HG02623 (cell line): ENCODE measurements around the gene LGI1.
"Not testable (repeated sequence)": the region's sequence is repeated elsewhere in the genome, so short reads cannot be mapped to it uniquely, and the experiment has no call there.

ENCODE experiments used
- ATAC-seq: cut with Tn5 transposase; IDR thresholded peaks from one replicate; pipeline ENCODE4 v1.9.1; 2021; ENCODE audit warnings: moderate library complexity; ENCODE audit not compliant: unreplicated experiment

LGI1 gene

GRCh38 chr10:93799155-93799708, 41.5 kb downstream of the LGI1 start:
- no peak for ATAC-seq

GRCh38 chr10:93804200-93804599, 46.5 kb downstream of the LGI1 start:
- ATAC-seq: no peak

GRCh38 chr10:93806903-93807302, 49.2 kb downstream of the LGI1 start:
- ATAC-seq: no peak

- ATAC-seq: no peak
Measured at GRCh38 chr10:93807371-93807770, 49.6 kb downstream of the LGI1 start.

- ATAC-seq: no peak
Measured at GRCh38 chr10:93812659-93813338, 55.1 kb downstream of the LGI1 start.

GRCh38 chr10:93813507-93814465, 56.0 kb downstream of the LGI1 start:
- ATAC-seq: peak; percentile 48

- no peak for ATAC-seq
Measured at GRCh38 chr10:93815304-93816096, 57.8 kb downstream of the LGI1 start.

- ATAC-seq: peak; percentile 55
Measured at GRCh38 chr10:93816123-93816747, 58.5 kb downstream of the LGI1 start.

- no peak for ATAC-seq
Measured at GRCh38 chr10:93818086-93818485, 60.4 kb downstream of the LGI1 start.

GRCh38 chr10:93819520-93819919, 61.8 kb downstream of the LGI1 start:
- ATAC-seq: no peak

GRCh38 chr10:93820434-93820833, 62.7 kb downstream of the LGI1 start:
- ATAC-seq: no peak

GRCh38 chr10:93821051-93821772, 63.5 kb downstream of the LGI1 start:
- no peak for ATAC-seq

- ATAC-seq: no peak
Measured at GRCh38 chr10:93826355-93826754, 68.6 kb downstream of the LGI1 start.

- no peak for ATAC-seq
Measured at GRCh38 chr10:93827056-93827804, 69.5 kb downstream of the LGI1 start.

- ATAC-seq: not testable (repeated sequence)
Measured at GRCh38 chr10:93831065-93831464, 73.3 kb downstream of the LGI1 start.

- no peak for ATAC-seq
Measured at GRCh38 chr10:93835770-93836169, 78.0 kb downstream of the LGI1 start.

- ATAC-seq: no peak
Measured at GRCh38 chr10:93837822-93838221, 80.1 kb downstream of the LGI1 start.

GRCh38 chr10:93838278-93838677, 80.5 kb downstream of the LGI1 start:
- no peak for ATAC-seq

GRCh38 chr10:93841961-93842360, 84.2 kb downstream of the LGI1 start:
- no peak for ATAC-seq
